H1 (cell line): ENCODE results near the gene BCL6B. TPM values are rescaled to one million over a fixed set of nuclear protein-coding genes. Genes with fewer than 3 reads are reported as not detected.

ENCODE experiments used
- CTCF ChIA-PET: fragments of 300-600 bp; sonication (Branson Sonifier 250); formaldehyde crosslinking; loops from one replicate; lab custom pipeline; 2021; ENCODE audit not compliant: partially characterized antibody; lab: Charles Lee
- POLR2A ChIA-PET: fragments of 300-600 bp; sonication (Branson Sonifier 250); formaldehyde crosslinking; loops from one replicate; lab custom pipeline; 2021; ENCODE audit warnings: inconsistent platforms; ENCODE audit not compliant: partially characterized antibody; lab: Charles Lee
- DNase-seq, 2 experiments: peaks; one replicate each; pipeline versions ENCODE4 v3.0.0 to v3.0.0-alpha.2; 2010 to 2022; ENCODE audit warnings: low spot score in 2 of 2, low read depth in 1 of 2, mixed read lengths in 1 of 2
- FAIRE-seq: peaks from 2 replicates; lab custom pipeline; 2011; peaks lifted over from hg19 to GRCh38; lab: Jason Lieb, UNC
- H2AFZ ChIP-seq: 2 replicates; pipeline ENCODE4 v1.8.1; 2012; ENCODE audit warnings: low read length, inconsistent platforms
- H2AK5ac ChIP-seq: 2 replicates; pipeline ENCODE4 v1.6.1; 2013; ENCODE audit warnings: low read depth, low read length
- H2BK120ac ChIP-seq: replicated peaks from 2 replicates; pipeline ENCODE3; 2013; ENCODE audit warnings: low read depth, low read length, inconsistent platforms
- H2BK12ac ChIP-seq: 2 replicates; pipeline ENCODE4 v1.6.1; 2013; ENCODE audit warnings: low read depth, low read length
- H2BK15ac ChIP-seq: 2 replicates; pipeline ENCODE4 v1.6.1; 2013; ENCODE audit warnings: low read length
- H2BK20ac ChIP-seq: 2 replicates; pipeline ENCODE4 v1.6.1; 2013; ENCODE audit warnings: low read length
- H2BK5ac ChIP-seq: 2 replicates; pipeline ENCODE4 v1.6.1; 2013; ENCODE audit warnings: low read depth, low read length
- H3K14ac ChIP-seq: 2 replicates; pipeline ENCODE4 v1.6.1; 2013; ENCODE audit warnings: inconsistent platforms; ENCODE audit not compliant: insufficient read length
- H3K18ac ChIP-seq: 2 replicates; pipeline ENCODE4 v1.6.1; 2013; ENCODE audit warnings: low read length; ENCODE audit errors: extremely low read depth
- H3K23ac ChIP-seq: 2 replicates; pipeline ENCODE4 v1.6.1; 2013; ENCODE audit warnings: inconsistent platforms; ENCODE audit not compliant: insufficient read length
- H3K23me2 ChIP-seq: 2 replicates; pipeline ENCODE4 v1.6.1; 2013; ENCODE audit warnings: low read depth, low read length
- H3K27ac ChIP-seq: 2 replicates; pipeline ENCODE4 v1.6.1; 2011; ENCODE audit warnings: low read depth, low read length, inconsistent platforms
- H3K27me3 ChIP-seq, 4 experiments: replicated peaks in 1 of 4; 1 replicate in 1 of 4; 2 replicates in 3 of 4; pipeline versions ENCODE4 v1.6.1 to v1.8.1; 2011 to 2013; ENCODE audit warnings: low read length in 3 of 4, mild to moderate bottlenecking in 3 of 4, inconsistent platforms in 2 of 4, mixed read lengths in 2 of 4, moderate library complexity in 1 of 4; ENCODE audit not compliant: control insufficient read depth in 3 of 4, insufficient read depth in 3 of 4; ENCODE audit errors: extremely low read depth in 1 of 4
- H3K36me3 ChIP-seq, 4 experiments: 2 replicates each; pipeline versions ENCODE4 v1.6.1 to v1.8.1; 2011 to 2013; ENCODE audit warnings: mild to moderate bottlenecking in 4 of 4, low read length in 3 of 4, moderate library complexity in 2 of 4, control low read depth in 1 of 4, inconsistent platforms in 1 of 4; ENCODE audit not compliant: insufficient read depth in 4 of 4, control insufficient read depth in 2 of 4
- H3K4ac ChIP-seq: replicated peaks from 2 replicates; pipeline ENCODE3; 2013; ENCODE audit warnings: low read length, low read depth, mixed read lengths, inconsistent platforms; ENCODE audit not compliant: insufficient read length
- H3K4me1 ChIP-seq, 4 experiments: replicated peaks in 1 of 4; 1 replicate in 1 of 4; 2 replicates in 3 of 4; pipeline versions ENCODE4 v1.6.1 to v1.8.1; 2011 to 2013; ENCODE audit warnings: low read length in 3 of 4, inconsistent platforms in 2 of 4, mixed read lengths in 1 of 4; ENCODE audit not compliant: insufficient read depth in 4 of 4, control insufficient read depth in 3 of 4
- H3K4me2 ChIP-seq, 2 experiments: 2 replicates each; pipeline versions ENCODE4 v1.6.1 to v1.8.1; 2011 to 2013; ENCODE audit warnings: low read depth in 2 of 2, low read length in 2 of 2, control low read depth in 1 of 2, inconsistent platforms in 1 of 2, mild to moderate bottlenecking in 1 of 2; ENCODE audit not compliant: insufficient read depth in 1 of 2
- H3K4me3 ChIP-seq, 4 experiments: fragments of 200-600, 300-600 bp in 1 of 4; sonication (generic), shearing (Covaris generic), sonication (Bioruptor Twin) in 1 of 4; 2 replicates each; pipeline versions ENCODE4 v1.5.1 to v1.8.1; 2011 to 2016; ENCODE audit warnings: low read length in 4 of 4, low read depth in 3 of 4, control low read depth in 2 of 4, inconsistent platforms in 2 of 4, mild to moderate bottlenecking in 2 of 4, mixed read lengths in 1 of 4, moderate library complexity in 1 of 4; ENCODE audit not compliant: insufficient read depth in 2 of 4; ENCODE audit errors: extremely low read depth in 1 of 4
- H3K56ac ChIP-seq: replicated peaks from 2 replicates; pipeline ENCODE3; 2013; ENCODE audit warnings: low read depth, mild to moderate bottlenecking, mixed read lengths, low read length, inconsistent platforms; ENCODE audit not compliant: insufficient read length
- H3K79me1 ChIP-seq: 2 replicates; pipeline ENCODE4 v1.6.1; 2013; ENCODE audit warnings: low read depth, low read length, control low read depth
- H3K79me2 ChIP-seq, 2 experiments: 2 replicates each; pipeline versions ENCODE4 v1.6.1 to v1.8.1; 2012 to 2013; ENCODE audit warnings: low read length in 2 of 2, mild to moderate bottlenecking in 2 of 2, inconsistent platforms in 1 of 2; ENCODE audit not compliant: insufficient read depth in 2 of 2, control insufficient read depth in 1 of 2
- H3K9ac ChIP-seq, 4 experiments: replicated peaks in 1 of 4; 1 replicate in 1 of 4; 2 replicates in 3 of 4; pipeline versions ENCODE4 v1.6.1 to v1.8.1; 2011 to 2013; ENCODE audit warnings: low read depth in 3 of 4, low read length in 3 of 4, control low read depth in 2 of 4, mild to moderate bottlenecking in 2 of 4, moderate library complexity in 2 of 4, inconsistent platforms in 1 of 4; ENCODE audit errors: extremely low read depth in 1 of 4
- H3K9me3 ChIP-seq, 2 experiments: 2 replicates each; pipeline versions ENCODE4 v1.6.1 to v1.8.1; 2012 to 2013; ENCODE audit warnings: mild to moderate bottlenecking in 2 of 2, moderate library complexity in 2 of 2, control low read depth in 1 of 2, inconsistent platforms in 1 of 2, low read depth in 1 of 2, low read length in 1 of 2, mixed read lengths in 1 of 2; ENCODE audit not compliant: insufficient read depth in 2 of 2
- H4K20me1 ChIP-seq, 2 experiments: replicated peaks in 1 of 2; 2 replicates each; pipeline versions ENCODE3 to v1.8.1; 2011 to 2013; ENCODE audit warnings: inconsistent platforms in 2 of 2, low read length in 2 of 2, mild to moderate bottlenecking in 1 of 2; ENCODE audit not compliant: insufficient read depth in 2 of 2, control insufficient read depth in 1 of 2
- H4K5ac ChIP-seq: 2 replicates; pipeline ENCODE4 v1.6.1; 2013; ENCODE audit warnings: low read length, low read depth, mixed read lengths, inconsistent platforms; ENCODE audit not compliant: insufficient read length
- H4K8ac ChIP-seq: 2 replicates; pipeline ENCODE4 v1.8.0; 2013; ENCODE audit warnings: mild to moderate bottlenecking, moderate library complexity, low read length, inconsistent platforms; ENCODE audit not compliant: insufficient read depth; ENCODE audit errors: extremely low read depth
- H4K91ac ChIP-seq: replicated peaks from 2 replicates; pipeline ENCODE3; 2013; ENCODE audit warnings: low read length, mixed read lengths, inconsistent platforms; ENCODE audit not compliant: insufficient read length
- BACH1 ChIP-seq: IDR thresholded peaks from 2 replicates; pipeline ENCODE4 v1.6.1; 2012; ENCODE audit warnings: low read length, improper control_type of control experiment
- BCL11A ChIP-seq, 2 experiments: IDR thresholded peaks; one replicate each; pipeline ENCODE4 v1.6.1; 2011; ENCODE audit warnings: low read depth in 2 of 2, low read length in 2 of 2, mild to moderate bottlenecking in 2 of 2
- EGR1 ChIP-seq: IDR thresholded peaks from 2 replicates; pipeline ENCODE4 v1.6.1; 2011; ENCODE audit warnings: low read depth, low read length, borderline replicate concordance
- GABPA ChIP-seq: IDR thresholded peaks from 2 replicates; pipeline ENCODE4 v1.6.1; 2011; ENCODE audit warnings: mild to moderate bottlenecking, low read length, moderate library complexity, borderline replicate concordance; ENCODE audit not compliant: insufficient read depth
- JUN ChIP-seq: IDR thresholded peaks from 2 replicates; pipeline ENCODE4 v1.6.1; 2011; ENCODE audit warnings: low read depth, mild to moderate bottlenecking, improper control_type of control experiment, low read length
- KDM5A ChIP-seq: fragments of 200-600 bp; IDR thresholded peaks from 2 replicates; pipeline ENCODE4 v1.7.1; 2012; ENCODE audit warnings: mild to moderate bottlenecking, low read length, inconsistent platforms, mixed read lengths
- RFX5 ChIP-seq: IDR thresholded peaks from 2 replicates; pipeline ENCODE4 v1.6.1; 2011; ENCODE audit warnings: low read depth, low read length, improper control_type of control experiment, borderline replicate concordance
- RNF2 ChIP-seq: fragments of 200-900, 300-1000 bp; sonication (generic); IDR thresholded peaks from 2 replicates; pipeline ENCODE4 v1.7.1; 2016; ENCODE audit warnings: borderline replicate concordance, low read depth, mild to moderate bottlenecking, antibody characterized with exemption, low read length; ENCODE audit not compliant: poor library complexity, severe bottlenecking; ENCODE audit errors: missing control alignments
- SIRT6 ChIP-seq: IDR thresholded peaks from one replicate; pipeline ENCODE4 v1.7.1; 2012; ENCODE audit warnings: low read length, inconsistent platforms
- USF2 ChIP-seq: IDR thresholded peaks from 2 replicates; pipeline ENCODE4 v1.6.1; 2011; ENCODE audit warnings: low read length, improper control_type of control experiment
- YY1 ChIP-seq: IDR thresholded peaks from 2 replicates; pipeline ENCODE4 v1.6.1; 2011; ENCODE audit warnings: low read depth, mild to moderate bottlenecking, low read length
- WGBS, 2 experiments: shearing (Covaris generic) in 1 of 2; methylation state at CpG; one replicate each; pipeline versions ENCODE4 v1.1.6 to v1.1.7; 2013 to 2015; ENCODE audit warnings: low lambda C conversion rate in 2 of 2, mixed read lengths in 2 of 2, inconsistent platforms in 1 of 2, low coverage in 1 of 2, missing lambda C conversion rate in 1 of 2; ENCODE audit not compliant: insufficient replicate concordance in 2 of 2, insufficient coverage in 1 of 2, insufficient read length in 1 of 2; ENCODE audit errors: extremely low coverage in 1 of 2, missing lambda C conversion rate in 1 of 2; 5-methylcytosine and 5-hydroxymethylcytosine counted together
- polyA plus RNA-seq, 7 experiments: library from polyadenylated mRNA; depleted of rRNA in 3 of 7; stranded (reverse) in 5 of 7; unstranded in 2 of 7; fragments of >200 nt in 5 of 7; fragments of 200-250 nt in 2 of 7; gene quantifications; 1 replicate in 5 of 7; 2 replicates in 1 of 7; 4 replicates in 1 of 7; pipeline versions ENCODE4 v1.2.1 to v1.2.3, GENCODE V29; 2011 to 2013; ENCODE audit warnings: missing spikeins in 2 of 7, mixed read lengths in 2 of 7
- total RNA-seq: library from RNA; stranded (reverse); fragmentation: NEBNext Ultra II Directional; extraction: Animal tissue kit (Norgen Biotek cat#: 25700); gene quantifications from 2 replicates; pipeline ENCODE4 v1.2.1, GENCODE V29; 2021

The BCL6B gene
- total and polyA plus RNA-seq, 2 of the 8 experiments (the other 6 are each of a cell fraction or from before 2014, with no cell fraction given): 6.6 to 8.7 TPM

GRCh38 chr17:6994666-6995256 is 28.1 kb upstream of the BCL6B start:
- Histone ChIP-seq H2BK120ac (no peak overlapping the region), H3K9ac (no peak overlapping the region), H2BK5ac (no peak overlapping the region), H3K4me1 (peaks cover 0 to 9% (median 1%) of the 10 kb centered on the region in 4 experiments; a peak in 2 of 7 replicates), H3K18ac (no peak overlapping the region), H2BK12ac (no peak overlapping the region), H3K23ac (no peak overlapping the region), H4K20me1 (peaks cover 1 to 5% of the 10 kb centered on the region in 2 experiments), H2AFZ (no peak overlapping the region), H4K8ac (no peak overlapping the region; the same call in 1 of the 2 replicates), H3K79me1 (no peaks in the 10 kb centered on the region), H3K27me3 (peaks cover 2 to 39% (median 25%) of the 10 kb centered on the region in 4 experiments), H4K5ac (no peak overlapping the region), H2BK15ac (no peak overlapping the region), H3K79me2 (no peaks in the 10 kb centered on the region), H3K27ac (no peak overlapping the region), H2AK5ac (no peak overlapping the region), H3K9me3 (no peaks in the 10 kb centered on the region), H2BK20ac (no peak overlapping the region), H3K4ac (no peak overlapping the region), H3K14ac (no peak overlapping the region), H3K23me2 (peaks cover 10% of the 10 kb centered on the region; the same call in 1 of the 2 replicates), H4K91ac (no peak overlapping the region), H3K4me2 (peak overlapping the region; percentile 80 to 84), H3K36me3 (peaks cover 0 to 4% (median 0%) of the 10 kb centered on the region in 4 experiments; a peak in 1 of 8 replicates), H3K56ac (no peak overlapping the region), H3K4me3 (peak overlapping the region in 3 of 4 experiments; percentile 37 to 66 (median 53); a peak in 4 of 8 replicates)
- no peak for DNase-seq
- WGBS, 2 experiments: 83% methylated on average over 9 of the region's 9 CpGs; no CpG with 5 or more reads in 1 of the 2 experiments
- ChIA-PET CTCF (interaction anchor here (0.9 to 2.1 kb wide), 9 partner anchors 8 to 152 kb away, joined by 3 to 11 read pairs (median 4); no protein-coding TSS in a partner anchor), POLR2A (interaction anchor here (1.0 to 1.7 kb wide), 2 partner anchors 8 to 17 kb away, joined by 3 to 5 read pairs; partner anchors contain the start of gene RNASEK)
- no peak for FAIRE-seq
- TF ChIP-seq SIRT6: no peak
- no peak for TF ChIP-seq YY1
- TF ChIP-seq RNF2: no peak
- TF ChIP-seq EGR1: no peak
- TF ChIP-seq JUN: no peak
- no peak for TF ChIP-seq BCL11A (IDR thresholded peaks at IDR 0.05; ENCODE audit: low read depth in 2 of 2, low read length in 2 of 2)
- no peak for TF ChIP-seq KDM5A
- TF ChIP-seq RFX5: no peak
- TF ChIP-seq USF2: no peak
- TF ChIP-seq GABPA: no peak
- TF ChIP-seq BACH1: no peak
